ENCODE measurements around the gene PPM1N. TPM values are rescaled to one million over a fixed set of nuclear protein-coding genes. Genes with fewer than 3 reads are reported as not detected.

The PPM1N gene
- total and polyA plus RNA-seq, 2 of the 13 experiments (the other 11 are each of a cell fraction or from before 2014, with no cell fraction given), result 0.31 to 1.8 TPM

DNA sequence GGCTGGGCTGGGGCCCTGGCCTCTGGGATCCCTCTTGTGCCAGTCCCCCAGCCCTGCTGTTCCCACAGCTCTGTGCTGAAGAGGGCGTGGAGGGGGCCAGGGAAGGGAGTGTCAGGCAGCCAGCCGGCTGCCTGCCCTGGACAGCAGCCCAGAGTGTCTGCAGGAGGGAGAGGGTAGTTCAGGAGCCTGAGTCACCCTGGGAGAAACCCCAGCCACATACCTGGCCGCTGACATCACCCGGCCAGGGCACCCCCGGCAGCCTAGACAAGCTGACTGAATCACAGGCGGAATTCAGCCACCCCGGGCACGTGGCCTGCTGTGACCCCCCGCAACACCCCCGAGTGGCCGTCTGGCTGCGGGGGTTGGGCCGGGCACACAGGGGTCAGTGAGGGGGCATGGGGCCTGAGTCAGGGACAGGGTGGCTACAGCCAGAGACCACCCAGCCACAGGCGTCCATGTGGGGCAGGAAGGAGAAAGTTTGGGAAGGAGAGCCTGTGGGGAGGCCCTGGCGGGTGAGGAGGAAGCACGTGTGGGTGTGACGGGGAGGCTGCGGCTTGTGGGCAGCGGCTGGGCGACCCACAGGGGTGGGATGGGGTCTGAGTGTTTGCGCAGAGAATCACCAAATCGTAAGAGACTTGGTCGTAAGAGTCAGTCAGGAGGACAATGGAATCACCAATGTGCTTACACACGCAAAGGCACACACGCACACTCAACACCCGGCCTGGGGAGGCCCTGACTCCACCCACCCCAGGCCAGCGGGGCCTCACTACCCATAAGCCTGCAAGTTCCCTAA, 42.3 kb upstream of the PPM1N start (continued):
- TF ChIP-seq RFXAP (CRISPR knock-in tag; IDR thresholded peaks at IDR 0.05; ENCODE audit: borderline replicate concordance) (0 out of 2 replicates have a peak, but pooled peaks have one; percentile 17), TRIM24 (CRISPR knock-in tag; IDR thresholded peaks at IDR 0.05) (no peak), NBN (conservative IDR thresholded peaks at IDR 0.05) (no peak), ZNF543 (CRISPR knock-in tag; IDR thresholded peaks at IDR 0.05) (no peak), HHEX (CRISPR knock-in tag; IDR thresholded peaks at IDR 0.05) (no peak), IRX3 (CRISPR knock-in tag; IDR thresholded peaks at IDR 0.05; ENCODE audit: borderline replicate concordance, low read depth) (no peak), ZNF530 (CRISPR knock-in tag; IDR thresholded peaks at IDR 0.05; ENCODE audit: low read depth) (no peak), HNRNPK (IDR thresholded peaks at IDR 0.05; ENCODE audit: low read depth, low read length, poor library complexity, severe bottlenecking) (peak; percentile 36), CBX2 (IDR thresholded peaks at IDR 0.05; ENCODE audit: low read depth, low read length) (no peak), CBX2 (CRISPR knock-in tag; IDR thresholded peaks at IDR 0.05; ENCODE audit: low read depth) (no peak), FOXC1 (CRISPR knock-in tag; IDR thresholded peaks at IDR 0.05; ENCODE audit: borderline replicate concordance) (0 out of 2 replicates have a peak, but pooled peaks have one; percentile 44), ZNF616 (CRISPR knock-in tag; IDR thresholded peaks at IDR 0.05; ENCODE audit: low read depth) (no peak), DNMT1 (CRISPR knock-in tag; IDR thresholded peaks at IDR 0.05) (no peak), YEATS4 (CRISPR knock-in tag; IDR thresholded peaks at IDR 0.05; ENCODE audit: borderline replicate concordance) (peak; percentile 54; the same call in 1 of the 2 replicates), ZNF136 (CRISPR knock-in tag; IDR thresholded peaks at IDR 0.05; ENCODE audit: low read depth) (peak; percentile 48; the same call in 1 of the 2 replicates), ZFP36L1 (CRISPR knock-in tag; IDR thresholded peaks at IDR 0.05) (peak; percentile 70; the same call in 1 of the 2 replicates), BHLHE40 (IDR thresholded peaks at IDR 0.05; ENCODE audit: low read length) (peak; percentile 93), ARHGAP35 (CRISPR knock-in tag; IDR thresholded peaks at IDR 0.05; ENCODE audit: borderline replicate concordance) (no peak), NONO (IDR thresholded peaks at IDR 0.05) (no peak), NONO (CRISPR knock-in tag; conservative IDR thresholded peaks at IDR 0.05) (no peak), MAFF (IDR thresholded peaks at IDR 0.05; ENCODE audit: low read depth, low read length) (no peak), RAD21 (CRISPR knock-in tag; IDR thresholded peaks at IDR 0.05) (no peak)
- TF ChIP-seq, protein P1, sequence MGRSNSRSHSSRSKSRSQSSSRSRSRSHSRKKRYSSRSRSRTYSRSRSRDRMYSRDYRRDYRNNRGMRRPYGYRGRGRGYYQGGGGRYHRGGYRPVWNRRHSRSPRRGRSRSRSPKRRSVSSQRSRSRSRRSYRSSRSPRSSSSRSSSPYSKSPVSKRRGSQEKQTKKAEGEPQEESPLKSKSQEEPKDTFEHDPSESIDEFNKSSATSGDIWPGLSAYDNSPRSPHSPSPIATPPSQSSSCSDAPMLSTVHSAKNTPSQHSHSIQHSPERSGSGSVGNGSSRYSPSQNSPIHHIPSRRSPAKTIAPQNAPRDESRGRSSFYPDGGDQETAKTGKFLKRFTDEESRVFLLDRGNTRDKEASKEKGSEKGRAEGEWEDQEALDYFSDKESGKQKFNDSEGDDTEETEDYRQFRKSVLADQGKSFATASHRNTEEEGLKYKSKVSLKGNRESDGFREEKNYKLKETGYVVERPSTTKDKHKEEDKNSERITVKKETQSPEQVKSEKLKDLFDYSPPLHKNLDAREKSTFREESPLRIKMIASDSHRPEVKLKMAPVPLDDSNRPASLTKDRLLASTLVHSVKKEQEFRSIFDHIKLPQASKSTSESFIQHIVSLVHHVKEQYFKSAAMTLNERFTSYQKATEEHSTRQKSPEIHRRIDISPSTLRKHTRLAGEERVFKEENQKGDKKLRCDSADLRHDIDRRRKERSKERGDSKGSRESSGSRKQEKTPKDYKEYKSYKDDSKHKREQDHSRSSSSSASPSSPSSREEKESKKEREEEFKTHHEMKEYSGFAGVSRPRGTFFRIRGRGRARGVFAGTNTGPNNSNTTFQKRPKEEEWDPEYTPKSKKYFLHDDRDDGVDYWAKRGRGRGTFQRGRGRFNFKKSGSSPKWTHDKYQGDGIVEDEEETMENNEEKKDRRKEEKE (IDR thresholded peaks at IDR 0.05), result no peak
- TF ChIP-seq, protein P2, sequence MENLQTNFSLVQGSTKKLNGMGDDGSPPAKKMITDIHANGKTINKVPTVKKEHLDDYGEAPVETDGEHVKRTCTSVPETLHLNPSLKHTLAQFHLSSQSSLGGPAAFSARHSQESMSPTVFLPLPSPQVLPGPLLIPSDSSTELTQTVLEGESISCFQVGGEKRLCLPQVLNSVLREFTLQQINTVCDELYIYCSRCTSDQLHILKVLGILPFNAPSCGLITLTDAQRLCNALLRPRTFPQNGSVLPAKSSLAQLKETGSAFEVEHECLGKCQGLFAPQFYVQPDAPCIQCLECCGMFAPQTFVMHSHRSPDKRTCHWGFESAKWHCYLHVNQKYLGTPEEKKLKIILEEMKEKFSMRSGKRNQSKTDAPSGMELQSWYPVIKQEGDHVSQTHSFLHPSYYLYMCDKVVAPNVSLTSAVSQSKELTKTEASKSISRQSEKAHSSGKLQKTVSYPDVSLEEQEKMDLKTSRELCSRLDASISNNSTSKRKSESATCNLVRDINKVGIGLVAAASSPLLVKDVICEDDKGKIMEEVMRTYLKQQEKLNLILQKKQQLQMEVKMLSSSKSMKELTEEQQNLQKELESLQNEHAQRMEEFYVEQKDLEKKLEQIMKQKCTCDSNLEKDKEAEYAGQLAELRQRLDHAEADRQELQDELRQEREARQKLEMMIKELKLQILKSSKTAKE (CRISPR knock-in tag; IDR thresholded peaks at IDR 0.05; ENCODE audit: borderline replicate concordance), result peak; percentile 96
- TF ChIP-seq, protein P3, sequence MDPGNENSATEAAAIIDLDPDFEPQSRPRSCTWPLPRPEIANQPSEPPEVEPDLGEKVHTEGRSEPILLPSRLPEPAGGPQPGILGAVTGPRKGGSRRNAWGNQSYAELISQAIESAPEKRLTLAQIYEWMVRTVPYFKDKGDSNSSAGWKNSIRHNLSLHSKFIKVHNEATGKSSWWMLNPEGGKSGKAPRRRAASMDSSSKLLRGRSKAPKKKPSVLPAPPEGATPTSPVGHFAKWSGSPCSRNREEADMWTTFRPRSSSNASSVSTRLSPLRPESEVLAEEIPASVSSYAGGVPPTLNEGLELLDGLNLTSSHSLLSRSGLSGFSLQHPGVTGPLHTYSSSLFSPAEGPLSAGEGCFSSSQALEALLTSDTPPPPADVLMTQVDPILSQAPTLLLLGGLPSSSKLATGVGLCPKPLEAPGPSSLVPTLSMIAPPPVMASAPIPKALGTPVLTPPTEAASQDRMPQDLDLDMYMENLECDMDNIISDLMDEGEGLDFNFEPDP (CRISPR knock-in tag; conservative IDR thresholded peaks at IDR 0.05), result no peak
